ENCODE measurements around the gene TTN. TPM values are rescaled to one million over a fixed set of nuclear protein-coding genes. Genes with fewer than 3 reads are reported as not detected.

TTN gene
- total and polyA plus RNA-seq, 2 of the 8 experiments (the other 6 are each of a cell fraction or from before 2014, with no cell fraction given): 0.30 to 9.7 TPM

DNA sequence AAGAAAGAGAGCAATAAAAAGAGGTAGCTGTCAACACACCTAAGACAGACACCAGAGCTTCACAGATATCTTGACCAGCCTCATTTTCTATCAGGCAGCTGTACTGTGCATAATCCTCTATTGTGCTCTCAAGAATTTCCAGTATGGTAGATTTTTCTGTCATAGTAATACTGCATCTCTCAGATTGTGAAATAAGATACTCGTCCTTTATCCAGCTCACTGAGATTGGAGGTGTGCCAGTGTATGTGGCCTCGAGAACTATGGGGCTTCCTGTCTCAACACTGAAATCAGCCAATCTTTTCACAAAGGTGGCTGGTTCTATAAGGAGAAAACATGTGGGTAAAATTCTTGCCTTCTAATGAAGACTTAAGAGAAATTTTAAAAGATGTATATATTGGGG lies 88.9 kb downstream of the TTN start:
- Histone ChIP-seq H3K79me1 (ENCODE audit: low read depth, low read length) (no peaks in the 10 kb centered on the region), H4K5ac (ENCODE audit: insufficient read length, low read depth, low read length) (no peak overlapping the region), H3K18ac (ENCODE audit: extremely low read depth, low read length) (no peak overlapping the region), H3K4me1 (replicated peaks in 1 of 4; ENCODE audit: control insufficient read depth in 3 of 4, insufficient read depth in 4 of 4, low read length in 3 of 4) (peaks cover 0 to 3% (median 0%) of the 10 kb centered on the region in 4 experiments; a peak in 2 of 7 replicates), H3K9ac (replicated peaks in 1 of 4; ENCODE audit: extremely low read depth in 1 of 4, low read depth in 3 of 4, low read length in 3 of 4) (no peak overlapping the region), H2BK12ac (ENCODE audit: low read depth, low read length) (no peak overlapping the region), H2BK5ac (ENCODE audit: low read depth, low read length) (no peak overlapping the region), H3K14ac (ENCODE audit: insufficient read length) (no peak overlapping the region), H3K36me3 (ENCODE audit: control insufficient read depth in 2 of 4, insufficient read depth in 4 of 4, low read length in 3 of 4) (no peaks in the 10 kb centered on the region; a peak in 1 of 8 replicates), H3K79me2 (ENCODE audit: control insufficient read depth in 1 of 2, insufficient read depth in 2 of 2, low read length in 2 of 2) (no peaks in the 10 kb centered on the region), H3K23ac (ENCODE audit: insufficient read length) (no peak overlapping the region), H3K23me2 (ENCODE audit: low read depth, low read length) (no peaks in the 10 kb centered on the region), H2BK120ac (replicated peaks; ENCODE audit: low read depth, low read length) (no peak overlapping the region), H3K56ac (replicated peaks; ENCODE audit: insufficient read length, low read depth, low read length) (no peak overlapping the region), H3K9me3 (ENCODE audit: insufficient read depth in 2 of 2, low read depth in 1 of 2, low read length in 1 of 2) (no peaks in the 10 kb centered on the region; a peak in 1 of 4 replicates), H4K20me1 (replicated peaks in 1 of 2; ENCODE audit: control insufficient read depth in 1 of 2, insufficient read depth in 2 of 2, low read length in 2 of 2) (no peaks in the 10 kb centered on the region), H3K27me3 (replicated peaks in 1 of 4; ENCODE audit: control insufficient read depth in 3 of 4, extremely low read depth in 1 of 4, insufficient read depth in 3 of 4, low read length in 3 of 4) (no peaks in the 10 kb centered on the region), H4K8ac (ENCODE audit: extremely low read depth, insufficient read depth, low read length) (no peak overlapping the region), H4K91ac (replicated peaks; ENCODE audit: insufficient read length, low read length) (no peak overlapping the region), H2BK15ac (ENCODE audit: low read length) (no peak overlapping the region), H3K4ac (replicated peaks; ENCODE audit: insufficient read length, low read depth, low read length) (no peak overlapping the region), H2BK20ac (ENCODE audit: low read length) (no peak overlapping the region), H3K4me2 (ENCODE audit: insufficient read depth in 1 of 2, low read depth in 2 of 2, low read length in 2 of 2) (no peak overlapping the region), H3K27ac (ENCODE audit: low read depth, low read length) (no peak overlapping the region), H3K4me3 (ENCODE audit: extremely low read depth in 1 of 4, insufficient read depth in 2 of 4, low read depth in 3 of 4, low read length in 4 of 4) (no peak overlapping the region), H2AK5ac (ENCODE audit: low read depth, low read length) (no peak overlapping the region), H2AFZ (ENCODE audit: low read length) (no peak overlapping the region)
- FAIRE-seq: no peak
- POLR2A ChIA-PET (ENCODE audit: partially characterized antibody): no interaction called here
- CTCF ChIA-PET (ENCODE audit: partially characterized antibody): interaction anchor here (1.2 to 3.1 kb wide), 5 partner anchors 11 to 86 kb away, joined by 3 to 15 read pairs (median 3); no protein-coding TSS in a partner anchor
- DNase-seq (ENCODE audit: low read depth in 1 of 2, low spot score in 2 of 2): no peak
- 82% methylated on average over 2 of the region's 2 CpGs; no CpG with 5 or more reads in 1 of the 2 experiments for WGBS, 2 experiments (ENCODE audit: extremely low coverage in 1 of 2, insufficient coverage in 1 of 2, insufficient read length in 1 of 2, insufficient replicate concordance in 2 of 2, low coverage in 1 of 2, low lambda C conversion rate in 2 of 2, missing lambda C conversion rate in 1 of 2)
- no peak for TF ChIP-seq KDM5A (IDR thresholded peaks at IDR 0.05; ENCODE audit: low read length)
- TF ChIP-seq SRF (IDR thresholded peaks at IDR 0.05; ENCODE audit: low read depth, low read length): no peak
- no peak for TF ChIP-seq KDM4A (IDR thresholded peaks at IDR 0.05; ENCODE audit: low read depth, low read length, severe bottlenecking)
- no peak for TF ChIP-seq NANOG (IDR thresholded peaks at IDR 0.05; ENCODE audit: insufficient read depth, low read depth, low read length, poor library complexity, severe bottlenecking)
- TF ChIP-seq RAD21 (IDR thresholded peaks at IDR 0.05 in 1 of 2, conservative IDR thresholded peaks at IDR 0.05 in 1 of 2; ENCODE audit: low read depth in 2 of 2, low read length in 2 of 2): no peak
- no peak for TF ChIP-seq BRCA1 (IDR thresholded peaks at IDR 0.05; ENCODE audit: low read depth, low read length)
- TF ChIP-seq ZNF274 (IDR thresholded peaks at IDR 0.05; ENCODE audit: borderline replicate concordance, extremely low read depth, low read length): no peak
- TF ChIP-seq RXRA (IDR thresholded peaks at IDR 0.05; ENCODE audit: insufficient read depth, low read depth, low read length): no peak
- no peak for TF ChIP-seq YY1 (IDR thresholded peaks at IDR 0.05; ENCODE audit: low read depth, low read length)
- no peak for TF ChIP-seq SUZ12 (IDR thresholded peaks at IDR 0.05; ENCODE audit: low read length)

Measured in H1 (cell line).